ENCODE measurements around the gene COL6A3. TPM values are rescaled to one million over a fixed set of nuclear protein-coding genes. Genes with fewer than 3 reads are reported as not detected.

Gene COL6A3
- total RNA-seq, 1 experiment from 2014 or later: 0.81 TPM

- no peak overlapping the region for H3T11ph ChIP-seq (ENCODE audit: low read length)
- no peak overlapping the region for H4K5ac ChIP-seq (ENCODE audit: insufficient read length, low read depth, low read length)
- H2BK5ac ChIP-seq (ENCODE audit: insufficient read length, low read length): no peak overlapping the region
- H3K4me2 ChIP-seq (ENCODE audit: insufficient read depth, insufficient read length, low read length): no peak overlapping the region
- H3K23me2 ChIP-seq (ENCODE audit: insufficient read length, low read depth, low read length, poor library complexity, severe bottlenecking): no peaks in the 10 kb centered on the region
- H4K91ac ChIP-seq (ENCODE audit: insufficient read length, low read depth, low read length): no peak overlapping the region
- H3K4me3 Mint-ChIP-seq: no peak overlapping the region
- H2BK120ac ChIP-seq (ENCODE audit: low read depth, low read length, poor library complexity, severe bottlenecking): no peak overlapping the region
- H3K4ac ChIP-seq (ENCODE audit: low read depth, low read length): no peak overlapping the region
- no peak overlapping the region for H3K14ac ChIP-seq (ENCODE audit: insufficient read depth, low read length)
- no peak overlapping the region; a peak in 1 of 7 replicates for H3K27ac Mint-ChIP-seq
- peaks cover 7% of the 10 kb centered on the region; the same call in 1 of the 2 replicates for H3K4me1 ChIP-seq (ENCODE audit: insufficient read depth, low read length)
- no peaks in the 10 kb centered on the region for H3K79me1 ChIP-seq (ENCODE audit: insufficient read depth, low read depth, low read length, poor library complexity, severe bottlenecking)
- H2BK20ac ChIP-seq (ENCODE audit: low read depth, low read length, poor library complexity, severe bottlenecking): no peak overlapping the region
- no peak overlapping the region for H3K27ac ChIP-seq (ENCODE audit: insufficient read length, low read depth, low read length)
- no peak for DNase-seq
- H4K20me1 ChIP-seq (ENCODE audit: control insufficient read depth, insufficient read depth, insufficient read length): no peaks in the 10 kb centered on the region
- TF ChIP-seq CTCF (conservative IDR thresholded peaks at IDR 0.05): no peak
- H3K36me3 Mint-ChIP-seq (ENCODE audit: insufficient read depth in 1 of 3, low read depth in 3 of 3): no peaks in the 10 kb centered on the region
- no peak overlapping the region for H3K56ac ChIP-seq (ENCODE audit: insufficient read length, low read depth, low read length)
- H4K8ac ChIP-seq (replicated peaks; ENCODE audit: insufficient read length, low read depth, low read length): no peak overlapping the region
- H2BK15ac ChIP-seq (ENCODE audit: low read depth, low read length): no peak overlapping the region
- H3K9me3 Mint-ChIP-seq: no peaks in the 10 kb centered on the region
- H3K9me3 ChIP-seq (ENCODE audit: control insufficient read depth, low read depth, low read length): no peaks in the 10 kb centered on the region
- no peak overlapping the region for H3K9ac ChIP-seq (ENCODE audit: extremely low read depth, insufficient read length, low read length)
- no peaks in the 10 kb centered on the region for H3K79me2 ChIP-seq (ENCODE audit: insufficient read depth, low read length)
- H2AK5ac ChIP-seq (ENCODE audit: insufficient read length, low read length): no peak overlapping the region
- H2BK12ac ChIP-seq (ENCODE audit: insufficient read length, low read depth, low read length): no peak overlapping the region
- H3K23ac ChIP-seq (ENCODE audit: insufficient read length, low read depth, low read length): no peak overlapping the region
- no peaks in the 10 kb centered on the region for H3K27me3 ChIP-seq (ENCODE audit: insufficient read depth, low read length)
- no peak overlapping the region for H2AFZ ChIP-seq (ENCODE audit: low read length)
- no CpG with 5 or more reads among the region's 6 CpGs for WGBS (ENCODE audit: extremely low coverage, insufficient read length, low lambda C conversion rate)
- peaks cover 41% of the 10 kb centered on the region for H3K27me3 Mint-ChIP-seq (ENCODE audit: low read depth)
- H3K4me1 Mint-ChIP-seq: peaks cover 15 to 16% of the 10 kb centered on the region in 2 experiments
- H3K18ac ChIP-seq (ENCODE audit: insufficient read length, low read depth, low read length): no peak overlapping the region
Measured at GRCh38 chr2:237448626-237449025, 34.7 kb upstream of the COL6A3 start.

Data from H9 (cell line).